ENCODE results near the gene PANX1. TPM values are rescaled to one million over a fixed set of nuclear protein-coding genes. Genes with fewer than 3 reads are reported as not detected.

Gene PANX1
- total RNA-seq, 1 experiment from 2014 or later: 22.9 TPM

DNA sequence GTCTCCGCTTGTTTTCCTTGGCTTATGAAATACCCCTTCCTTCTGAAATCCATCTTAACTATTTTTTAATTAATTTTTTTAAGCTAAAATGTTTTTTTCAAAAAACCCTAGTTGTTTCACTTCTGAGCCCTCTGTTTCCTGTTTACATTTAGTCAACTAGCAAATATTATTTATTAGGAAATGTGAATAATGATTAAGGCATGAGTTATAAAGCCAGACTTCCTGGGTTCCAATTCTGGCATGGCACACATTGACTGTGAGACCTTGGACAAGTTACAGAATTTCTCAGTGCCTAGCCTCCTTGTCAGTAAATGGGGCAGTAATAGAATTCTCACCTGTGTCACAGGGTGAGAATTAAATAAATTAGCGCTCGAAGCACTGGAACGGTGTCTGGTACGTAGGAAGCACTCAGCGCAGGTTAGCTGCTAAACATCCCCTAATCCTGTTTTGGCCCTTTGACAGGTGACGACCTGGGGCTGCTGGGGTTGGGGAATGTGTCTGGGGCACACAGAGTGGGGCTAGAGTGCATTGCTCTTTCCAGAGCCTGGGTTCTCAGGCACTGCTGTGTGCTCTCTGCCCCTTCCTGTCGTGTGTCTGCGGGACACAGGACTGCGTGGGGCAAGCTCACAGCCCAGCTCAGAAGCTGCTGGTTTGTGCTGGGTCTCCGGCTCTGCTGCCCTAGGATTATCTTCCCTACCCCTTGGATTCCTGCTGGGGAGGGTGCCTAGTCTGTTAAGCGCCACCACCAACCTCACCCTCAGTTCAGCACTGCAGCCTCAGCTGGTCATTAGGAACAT, 13.1 kb downstream of the PANX1 start (continued):
- TF ChIP-seq OVOL2 (CRISPR knock-in tag; IDR thresholded peaks at IDR 0.05; ENCODE audit: borderline replicate concordance): no peak

DNA sequence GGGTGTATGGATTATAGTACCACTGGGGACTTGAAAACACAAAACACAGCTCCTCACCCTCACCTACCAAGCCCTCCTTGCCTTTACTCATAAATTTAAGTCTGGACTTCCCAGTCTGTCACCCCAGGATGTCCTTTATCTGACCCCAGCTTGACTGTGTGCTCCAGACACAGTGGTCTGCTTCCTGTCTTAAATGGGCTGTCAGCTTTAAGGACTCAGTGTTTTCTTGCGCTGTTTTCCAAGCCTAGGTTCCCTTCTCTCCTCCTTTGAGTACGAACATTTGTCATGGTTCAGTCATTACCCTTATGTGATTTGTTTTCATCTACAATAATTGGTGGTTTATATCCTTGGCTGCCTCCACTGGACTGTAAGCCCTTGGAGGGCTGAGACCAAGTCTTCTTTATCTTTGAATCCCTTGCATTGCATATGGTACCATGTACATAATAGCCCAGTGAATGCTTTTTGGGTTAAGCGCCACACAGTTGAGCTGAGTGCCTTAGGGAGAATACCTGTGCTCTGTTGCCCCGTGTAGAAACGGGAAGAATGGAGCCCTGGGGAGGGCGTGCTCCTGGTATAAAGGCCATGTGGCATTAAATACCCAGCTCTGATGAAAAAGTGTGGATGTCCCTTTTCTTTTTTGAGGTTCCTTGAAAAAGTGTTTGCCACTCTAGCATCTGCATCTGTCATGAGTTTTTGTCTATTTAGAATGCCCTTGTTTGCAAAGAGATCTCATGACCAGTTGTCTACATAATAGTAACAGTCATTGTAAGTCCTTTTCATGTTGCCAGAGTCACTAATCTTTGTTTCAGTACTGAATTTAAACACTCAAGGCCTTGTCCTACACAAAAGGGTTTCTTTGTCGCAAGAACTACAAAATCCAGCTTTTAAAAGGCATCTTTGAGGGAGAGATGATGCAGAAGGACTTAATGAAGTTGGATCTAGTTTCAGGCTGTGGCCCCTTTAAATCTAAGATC, 14.0 kb downstream of the PANX1 start:
- Mint-ChIP-seq H3K4me1 (peaks cover 71% of the 10 kb centered on the region), H3K27ac (peak overlapping the region; percentile 71; the same call in 1 of the 2 replicates), H3K36me3 (no peaks in the 10 kb centered on the region), H3K4me3 (no peak overlapping the region; the same call in 1 of the 2 replicates), H3K9me3 (no peaks in the 10 kb centered on the region), H3K27me3 (ENCODE audit: low read depth) (no peaks in the 10 kb centered on the region)
- no peak for DNase-seq (ENCODE audit: low spot score)
- TF ChIP-seq NFATC4 (CRISPR knock-in tag; IDR thresholded peaks at IDR 0.05) (no peak), ESRRA (CRISPR knock-in tag; IDR thresholded peaks at IDR 0.05; ENCODE audit: borderline replicate concordance) (no peak), CREM (CRISPR knock-in tag; IDR thresholded peaks at IDR 0.05) (no peak), TP53 (CRISPR knock-in tag; IDR thresholded peaks at IDR 0.05) (no peak), FOXK1 (CRISPR knock-in tag; IDR thresholded peaks at IDR 0.05) (no peak), ZNF121 (CRISPR knock-in tag; IDR thresholded peaks at IDR 0.05) (no peak), ZNF396 (CRISPR knock-in tag; IDR thresholded peaks at IDR 0.05; ENCODE audit: borderline replicate concordance) (no peak), ZNF671 (CRISPR knock-in tag; IDR thresholded peaks at IDR 0.05) (no peak), NFYB (CRISPR knock-in tag; conservative IDR thresholded peaks at IDR 0.05; ENCODE audit: low read depth) (no peak)
- TF ChIP-seq, protein P1, sequence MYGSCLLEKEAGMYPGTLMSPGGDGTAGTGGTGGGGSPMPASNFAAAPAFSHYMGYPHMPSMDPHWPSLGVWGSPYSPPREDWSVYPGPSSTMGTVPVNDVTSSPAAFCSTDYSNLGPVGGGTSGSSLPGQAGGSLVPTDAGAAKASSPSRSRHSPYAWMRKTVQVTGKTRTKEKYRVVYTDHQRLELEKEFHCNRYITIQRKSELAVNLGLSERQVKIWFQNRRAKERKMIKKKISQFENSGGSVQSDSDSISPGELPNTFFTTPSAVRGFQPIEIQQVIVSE (CRISPR knock-in tag; IDR thresholded peaks at IDR 0.05; ENCODE audit: borderline replicate concordance): no peak
- TF ChIP-seq, protein P2, sequence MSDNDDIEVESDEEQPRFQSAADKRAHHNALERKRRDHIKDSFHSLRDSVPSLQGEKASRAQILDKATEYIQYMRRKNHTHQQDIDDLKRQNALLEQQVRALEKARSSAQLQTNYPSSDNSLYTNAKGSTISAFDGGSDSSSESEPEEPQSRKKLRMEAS (CRISPR knock-in tag; IDR thresholded peaks at IDR 0.05): no peak
- TF ChIP-seq, protein P3, sequence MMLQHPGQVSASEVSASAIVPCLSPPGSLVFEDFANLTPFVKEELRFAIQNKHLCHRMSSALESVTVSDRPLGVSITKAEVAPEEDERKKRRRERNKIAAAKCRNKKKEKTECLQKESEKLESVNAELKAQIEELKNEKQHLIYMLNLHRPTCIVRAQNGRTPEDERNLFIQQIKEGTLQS (CRISPR knock-in tag; conservative IDR thresholded peaks at IDR 0.05): no peak
- TF ChIP-seq, protein P4, sequence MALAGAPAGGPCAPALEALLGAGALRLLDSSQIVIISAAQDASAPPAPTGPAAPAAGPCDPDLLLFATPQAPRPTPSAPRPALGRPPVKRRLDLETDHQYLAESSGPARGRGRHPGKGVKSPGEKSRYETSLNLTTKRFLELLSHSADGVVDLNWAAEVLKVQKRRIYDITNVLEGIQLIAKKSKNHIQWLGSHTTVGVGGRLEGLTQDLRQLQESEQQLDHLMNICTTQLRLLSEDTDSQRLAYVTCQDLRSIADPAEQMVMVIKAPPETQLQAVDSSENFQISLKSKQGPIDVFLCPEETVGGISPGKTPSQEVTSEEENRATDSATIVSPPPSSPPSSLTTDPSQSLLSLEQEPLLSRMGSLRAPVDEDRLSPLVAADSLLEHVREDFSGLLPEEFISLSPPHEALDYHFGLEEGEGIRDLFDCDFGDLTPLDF (CRISPR knock-in tag; IDR thresholded peaks at IDR 0.05): no peak
- ChIA-PET CTCF (interaction anchor here (0.9 to 1.4 kb wide), 4 partner anchors 13 to 247 kb away, joined by 3 to 5 read pairs (median 4); partner anchors contain the start of gene PANX1), POLR2A (interaction anchor here (1.2 to 2.5 kb wide), 2 partner anchors 8 to 14 kb away, joined by 3 to 11 read pairs; partner anchors contain the start of gene PANX1)
- ATAC-seq: peak; percentile 11; the same call in 1 of the 2 replicates

DNA sequence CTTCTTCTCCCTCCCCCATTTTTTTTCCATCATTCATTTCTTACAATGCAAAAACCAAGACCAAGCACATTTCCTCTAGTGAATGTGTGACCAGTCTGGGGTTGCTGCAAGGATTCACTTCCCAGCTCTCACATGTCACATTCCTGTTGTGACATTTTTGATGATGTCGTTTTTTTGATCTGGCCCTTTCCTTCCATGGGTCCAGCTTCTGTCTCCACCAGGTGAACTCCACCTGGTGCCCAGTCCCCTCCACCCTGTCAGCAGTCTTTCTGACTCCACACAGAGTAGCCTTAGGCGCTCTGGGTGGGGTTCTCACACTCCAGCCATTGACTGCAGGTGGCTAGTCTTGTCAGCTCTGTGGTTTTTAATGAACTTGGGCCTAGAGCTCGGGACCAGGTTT, 15.6 kb downstream of the PANX1 start:
- no peak overlapping the region for H3K4me3 Mint-ChIP-seq
- DNase-seq (ENCODE audit: low spot score): no peak
- H3K27ac Mint-ChIP-seq: no peak overlapping the region
- H3K9me3 Mint-ChIP-seq: no peaks in the 10 kb centered on the region
- ChIA-PET CTCF (interaction anchor here (1.0 to 1.6 kb wide), 3 partner anchors 39 to 223 kb away, joined by 3 to 6 read pairs (median 4); no protein-coding TSS in a partner anchor), POLR2A (interaction anchor here (0.5 to 1.1 kb wide), 2 partner anchors 16 to 39 kb away, joined by 3 read pairs; partner anchors contain the start of gene PANX1)
- no peak for ATAC-seq
- H3K36me3 Mint-ChIP-seq: no peaks in the 10 kb centered on the region
- peaks cover 75% of the 10 kb centered on the region for H3K4me1 Mint-ChIP-seq
- H3K27me3 Mint-ChIP-seq (ENCODE audit: low read depth): no peaks in the 10 kb centered on the region
- TF ChIP-seq ESRRA (CRISPR knock-in tag; IDR thresholded peaks at IDR 0.05; ENCODE audit: borderline replicate concordance) (no peak), ZNF423 (CRISPR knock-in tag; IDR thresholded peaks at IDR 0.05) (no peak), ZNF671 (CRISPR knock-in tag; IDR thresholded peaks at IDR 0.05) (no peak), CREB1 (CRISPR knock-in tag; IDR thresholded peaks at IDR 0.05) (no peak), RELA (CRISPR knock-in tag; IDR thresholded peaks at IDR 0.05; ENCODE audit: borderline replicate concordance) (no peak), ZNF219 (CRISPR knock-in tag; IDR thresholded peaks at IDR 0.05; ENCODE audit: borderline replicate concordance) (no peak)
- TF ChIP-seq, protein P5, sequence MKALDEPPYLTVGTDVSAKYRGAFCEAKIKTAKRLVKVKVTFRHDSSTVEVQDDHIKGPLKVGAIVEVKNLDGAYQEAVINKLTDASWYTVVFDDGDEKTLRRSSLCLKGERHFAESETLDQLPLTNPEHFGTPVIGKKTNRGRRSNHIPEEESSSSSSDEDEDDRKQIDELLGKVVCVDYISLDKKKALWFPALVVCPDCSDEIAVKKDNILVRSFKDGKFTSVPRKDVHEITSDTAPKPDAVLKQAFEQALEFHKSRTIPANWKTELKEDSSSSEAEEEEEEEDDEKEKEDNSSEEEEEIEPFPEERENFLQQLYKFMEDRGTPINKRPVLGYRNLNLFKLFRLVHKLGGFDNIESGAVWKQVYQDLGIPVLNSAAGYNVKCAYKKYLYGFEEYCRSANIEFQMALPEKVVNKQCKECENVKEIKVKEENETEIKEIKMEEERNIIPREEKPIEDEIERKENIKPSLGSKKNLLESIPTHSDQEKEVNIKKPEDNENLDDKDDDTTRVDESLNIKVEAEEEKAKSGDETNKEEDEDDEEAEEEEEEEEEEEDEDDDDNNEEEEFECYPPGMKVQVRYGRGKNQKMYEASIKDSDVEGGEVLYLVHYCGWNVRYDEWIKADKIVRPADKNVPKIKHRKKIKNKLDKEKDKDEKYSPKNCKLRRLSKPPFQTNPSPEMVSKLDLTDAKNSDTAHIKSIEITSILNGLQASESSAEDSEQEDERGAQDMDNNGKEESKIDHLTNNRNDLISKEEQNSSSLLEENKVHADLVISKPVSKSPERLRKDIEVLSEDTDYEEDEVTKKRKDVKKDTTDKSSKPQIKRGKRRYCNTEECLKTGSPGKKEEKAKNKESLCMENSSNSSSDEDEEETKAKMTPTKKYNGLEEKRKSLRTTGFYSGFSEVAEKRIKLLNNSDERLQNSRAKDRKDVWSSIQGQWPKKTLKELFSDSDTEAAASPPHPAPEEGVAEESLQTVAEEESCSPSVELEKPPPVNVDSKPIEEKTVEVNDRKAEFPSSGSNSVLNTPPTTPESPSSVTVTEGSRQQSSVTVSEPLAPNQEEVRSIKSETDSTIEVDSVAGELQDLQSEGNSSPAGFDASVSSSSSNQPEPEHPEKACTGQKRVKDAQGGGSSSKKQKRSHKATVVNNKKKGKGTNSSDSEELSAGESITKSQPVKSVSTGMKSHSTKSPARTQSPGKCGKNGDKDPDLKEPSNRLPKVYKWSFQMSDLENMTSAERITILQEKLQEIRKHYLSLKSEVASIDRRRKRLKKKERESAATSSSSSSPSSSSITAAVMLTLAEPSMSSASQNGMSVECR (CRISPR knock-in tag; IDR thresholded peaks at IDR 0.05; ENCODE audit: borderline replicate concordance): no peak
- TF ChIP-seq, protein P6, sequence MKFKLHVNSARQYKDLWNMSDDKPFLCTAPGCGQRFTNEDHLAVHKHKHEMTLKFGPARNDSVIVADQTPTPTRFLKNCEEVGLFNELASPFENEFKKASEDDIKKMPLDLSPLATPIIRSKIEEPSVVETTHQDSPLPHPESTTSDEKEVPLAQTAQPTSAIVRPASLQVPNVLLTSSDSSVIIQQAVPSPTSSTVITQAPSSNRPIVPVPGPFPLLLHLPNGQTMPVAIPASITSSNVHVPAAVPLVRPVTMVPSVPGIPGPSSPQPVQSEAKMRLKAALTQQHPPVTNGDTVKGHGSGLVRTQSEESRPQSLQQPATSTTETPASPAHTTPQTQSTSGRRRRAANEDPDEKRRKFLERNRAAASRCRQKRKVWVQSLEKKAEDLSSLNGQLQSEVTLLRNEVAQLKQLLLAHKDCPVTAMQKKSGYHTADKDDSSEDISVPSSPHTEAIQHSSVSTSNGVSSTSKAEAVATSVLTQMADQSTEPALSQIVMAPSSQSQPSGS (CRISPR knock-in tag; IDR thresholded peaks at IDR 0.05; ENCODE audit: borderline replicate concordance, low read depth): no peak

Data from WTC11 (cell line).